SH-SY5Y (cell line): Measurements from ENCODE around the gene PPARD.

Experiments
- GATA2 ChIP-seq: IDR thresholded peaks from 2 replicates; pipeline ENCODE4 v1.6.1; 2011; ENCODE audit warnings: mild to moderate bottlenecking, low read depth, low read length
- GATA3 ChIP-seq: IDR thresholded peaks from 2 replicates; pipeline ENCODE4 v1.6.1; 2011; ENCODE audit warnings: low read depth, mild to moderate bottlenecking, low read length, moderate library complexity

GRCh38 chr6:35465646-35466045 lies 123.3 kb downstream of the PPARD start:
- TF ChIP-seq GATA2 = no peak
- TF ChIP-seq GATA3 = no peak
